H1 (cell line): ENCODE results near the gene PRKAR1B. TPM values are rescaled to one million over a fixed set of nuclear protein-coding genes. Genes with fewer than 3 reads are reported as not detected.

Source experiments
- CTCF ChIA-PET: fragments of 300-600 bp; sonication (Branson Sonifier 250); formaldehyde crosslinking; loops from one replicate; lab custom pipeline; 2021; ENCODE audit not compliant: partially characterized antibody; lab: Charles Lee
- POLR2A ChIA-PET: fragments of 300-600 bp; sonication (Branson Sonifier 250); formaldehyde crosslinking; loops from one replicate; lab custom pipeline; 2021; ENCODE audit warnings: inconsistent platforms; ENCODE audit not compliant: partially characterized antibody; lab: Charles Lee
- DNase-seq, 2 experiments: peaks; one replicate each; pipeline versions ENCODE4 v3.0.0 to v3.0.0-alpha.2; 2010 to 2022; ENCODE audit warnings: low spot score in 2 of 2, low read depth in 1 of 2, mixed read lengths in 1 of 2
- FAIRE-seq: peaks from 2 replicates; lab custom pipeline; 2011; peaks lifted over from hg19 to GRCh38; lab: Jason Lieb, UNC
- H2AFZ ChIP-seq: 2 replicates; pipeline ENCODE4 v1.8.1; 2012; ENCODE audit warnings: low read length, inconsistent platforms
- H2AK5ac ChIP-seq: 2 replicates; pipeline ENCODE4 v1.6.1; 2013; ENCODE audit warnings: low read depth, low read length
- H2BK120ac ChIP-seq: replicated peaks from 2 replicates; pipeline ENCODE3; 2013; ENCODE audit warnings: low read depth, low read length, inconsistent platforms
- H2BK12ac ChIP-seq: 2 replicates; pipeline ENCODE4 v1.6.1; 2013; ENCODE audit warnings: low read depth, low read length
- H2BK15ac ChIP-seq: 2 replicates; pipeline ENCODE4 v1.6.1; 2013; ENCODE audit warnings: low read length
- H2BK20ac ChIP-seq: 2 replicates; pipeline ENCODE4 v1.6.1; 2013; ENCODE audit warnings: low read length
- H2BK5ac ChIP-seq: 2 replicates; pipeline ENCODE4 v1.6.1; 2013; ENCODE audit warnings: low read depth, low read length
- H3K14ac ChIP-seq: 2 replicates; pipeline ENCODE4 v1.6.1; 2013; ENCODE audit warnings: inconsistent platforms; ENCODE audit not compliant: insufficient read length
- H3K18ac ChIP-seq: 2 replicates; pipeline ENCODE4 v1.6.1; 2013; ENCODE audit warnings: low read length; ENCODE audit errors: extremely low read depth
- H3K23ac ChIP-seq: 2 replicates; pipeline ENCODE4 v1.6.1; 2013; ENCODE audit warnings: inconsistent platforms; ENCODE audit not compliant: insufficient read length
- H3K23me2 ChIP-seq: 2 replicates; pipeline ENCODE4 v1.6.1; 2013; ENCODE audit warnings: low read depth, low read length
- H3K27ac ChIP-seq: 2 replicates; pipeline ENCODE4 v1.6.1; 2011; ENCODE audit warnings: low read depth, low read length, inconsistent platforms
- H3K27me3 ChIP-seq, 4 experiments: replicated peaks in 1 of 4; 1 replicate in 1 of 4; 2 replicates in 3 of 4; pipeline versions ENCODE4 v1.6.1 to v1.8.1; 2011 to 2013; ENCODE audit warnings: low read length in 3 of 4, mild to moderate bottlenecking in 3 of 4, inconsistent platforms in 2 of 4, mixed read lengths in 2 of 4, moderate library complexity in 1 of 4; ENCODE audit not compliant: control insufficient read depth in 3 of 4, insufficient read depth in 3 of 4; ENCODE audit errors: extremely low read depth in 1 of 4
- H3K36me3 ChIP-seq, 4 experiments: 2 replicates each; pipeline versions ENCODE4 v1.6.1 to v1.8.1; 2011 to 2013; ENCODE audit warnings: mild to moderate bottlenecking in 4 of 4, low read length in 3 of 4, moderate library complexity in 2 of 4, control low read depth in 1 of 4, inconsistent platforms in 1 of 4; ENCODE audit not compliant: insufficient read depth in 4 of 4, control insufficient read depth in 2 of 4
- H3K4ac ChIP-seq: replicated peaks from 2 replicates; pipeline ENCODE3; 2013; ENCODE audit warnings: low read length, low read depth, mixed read lengths, inconsistent platforms; ENCODE audit not compliant: insufficient read length
- H3K4me1 ChIP-seq, 4 experiments: replicated peaks in 1 of 4; 1 replicate in 1 of 4; 2 replicates in 3 of 4; pipeline versions ENCODE4 v1.6.1 to v1.8.1; 2011 to 2013; ENCODE audit warnings: low read length in 3 of 4, inconsistent platforms in 2 of 4, mixed read lengths in 1 of 4; ENCODE audit not compliant: insufficient read depth in 4 of 4, control insufficient read depth in 3 of 4
- H3K4me2 ChIP-seq, 2 experiments: 2 replicates each; pipeline versions ENCODE4 v1.6.1 to v1.8.1; 2011 to 2013; ENCODE audit warnings: low read depth in 2 of 2, low read length in 2 of 2, control low read depth in 1 of 2, inconsistent platforms in 1 of 2, mild to moderate bottlenecking in 1 of 2; ENCODE audit not compliant: insufficient read depth in 1 of 2
- H3K4me3 ChIP-seq, 4 experiments: fragments of 200-600, 300-600 bp in 1 of 4; sonication (generic), shearing (Covaris generic), sonication (Bioruptor Twin) in 1 of 4; 2 replicates each; pipeline versions ENCODE4 v1.5.1 to v1.8.1; 2011 to 2016; ENCODE audit warnings: low read length in 4 of 4, low read depth in 3 of 4, control low read depth in 2 of 4, inconsistent platforms in 2 of 4, mild to moderate bottlenecking in 2 of 4, mixed read lengths in 1 of 4, moderate library complexity in 1 of 4; ENCODE audit not compliant: insufficient read depth in 2 of 4; ENCODE audit errors: extremely low read depth in 1 of 4
- H3K56ac ChIP-seq: replicated peaks from 2 replicates; pipeline ENCODE3; 2013; ENCODE audit warnings: low read depth, mild to moderate bottlenecking, mixed read lengths, low read length, inconsistent platforms; ENCODE audit not compliant: insufficient read length
- H3K79me1 ChIP-seq: 2 replicates; pipeline ENCODE4 v1.6.1; 2013; ENCODE audit warnings: low read depth, low read length, control low read depth
- H3K79me2 ChIP-seq, 2 experiments: 2 replicates each; pipeline versions ENCODE4 v1.6.1 to v1.8.1; 2012 to 2013; ENCODE audit warnings: low read length in 2 of 2, mild to moderate bottlenecking in 2 of 2, inconsistent platforms in 1 of 2; ENCODE audit not compliant: insufficient read depth in 2 of 2, control insufficient read depth in 1 of 2
- H3K9ac ChIP-seq, 4 experiments: replicated peaks in 1 of 4; 1 replicate in 1 of 4; 2 replicates in 3 of 4; pipeline versions ENCODE4 v1.6.1 to v1.8.1; 2011 to 2013; ENCODE audit warnings: low read depth in 3 of 4, low read length in 3 of 4, control low read depth in 2 of 4, mild to moderate bottlenecking in 2 of 4, moderate library complexity in 2 of 4, inconsistent platforms in 1 of 4; ENCODE audit errors: extremely low read depth in 1 of 4
- H3K9me3 ChIP-seq, 2 experiments: 2 replicates each; pipeline versions ENCODE4 v1.6.1 to v1.8.1; 2012 to 2013; ENCODE audit warnings: mild to moderate bottlenecking in 2 of 2, moderate library complexity in 2 of 2, control low read depth in 1 of 2, inconsistent platforms in 1 of 2, low read depth in 1 of 2, low read length in 1 of 2, mixed read lengths in 1 of 2; ENCODE audit not compliant: insufficient read depth in 2 of 2
- H4K20me1 ChIP-seq, 2 experiments: replicated peaks in 1 of 2; 2 replicates each; pipeline versions ENCODE3 to v1.8.1; 2011 to 2013; ENCODE audit warnings: inconsistent platforms in 2 of 2, low read length in 2 of 2, mild to moderate bottlenecking in 1 of 2; ENCODE audit not compliant: insufficient read depth in 2 of 2, control insufficient read depth in 1 of 2
- H4K5ac ChIP-seq: 2 replicates; pipeline ENCODE4 v1.6.1; 2013; ENCODE audit warnings: low read length, low read depth, mixed read lengths, inconsistent platforms; ENCODE audit not compliant: insufficient read length
- H4K8ac ChIP-seq: 2 replicates; pipeline ENCODE4 v1.8.0; 2013; ENCODE audit warnings: mild to moderate bottlenecking, moderate library complexity, low read length, inconsistent platforms; ENCODE audit not compliant: insufficient read depth; ENCODE audit errors: extremely low read depth
- H4K91ac ChIP-seq: replicated peaks from 2 replicates; pipeline ENCODE3; 2013; ENCODE audit warnings: low read length, mixed read lengths, inconsistent platforms; ENCODE audit not compliant: insufficient read length
- ASH2L ChIP-seq: fragments of 200-600, 300-600 bp; sonication (generic); IDR thresholded peaks from one replicate; pipeline ENCODE4 v1.7.1; 2017; ENCODE audit warnings: low read length
- CBX5 ChIP-seq: fragments of 300-800, 300-1000 bp; sonication (generic); IDR thresholded peaks from 2 replicates; pipeline ENCODE4 v1.7.1; 2016; ENCODE audit warnings: antibody characterized with exemption, low read length, low read depth
- CHD2 ChIP-seq: IDR thresholded peaks from 2 replicates; pipeline ENCODE4 v1.6.1; 2012; ENCODE audit warnings: low read length, improper control_type of control experiment
- FOSL1 ChIP-seq: IDR thresholded peaks from 2 replicates; pipeline ENCODE4 v1.6.1; 2011; ENCODE audit warnings: mild to moderate bottlenecking, low read depth, low read length, moderate library complexity; ENCODE audit not compliant: insufficient read depth
- JUN ChIP-seq: IDR thresholded peaks from 2 replicates; pipeline ENCODE4 v1.6.1; 2011; ENCODE audit warnings: low read depth, mild to moderate bottlenecking, improper control_type of control experiment, low read length
- POU5F1 ChIP-seq: IDR thresholded peaks from 2 replicates; pipeline ENCODE4 v1.6.1; 2011; ENCODE audit warnings: low read depth, mild to moderate bottlenecking, low read length, moderate library complexity
- RAD21 ChIP-seq, 2 experiments: IDR thresholded peaks in 1 of 2; conservative IDR thresholded peaks in 1 of 2; 2 replicates each; pipeline ENCODE4 v1.6.1; 2011; ENCODE audit warnings: low read depth in 2 of 2, low read length in 2 of 2, improper control_type of control experiment in 1 of 2, inconsistent platforms in 1 of 2, mild to moderate bottlenecking in 1 of 2, moderate library complexity in 1 of 2
- RNF2 ChIP-seq: fragments of 200-900, 300-1000 bp; sonication (generic); IDR thresholded peaks from 2 replicates; pipeline ENCODE4 v1.7.1; 2016; ENCODE audit warnings: borderline replicate concordance, low read depth, mild to moderate bottlenecking, antibody characterized with exemption, low read length; ENCODE audit not compliant: poor library complexity, severe bottlenecking; ENCODE audit errors: missing control alignments
- SRF ChIP-seq: IDR thresholded peaks from 2 replicates; pipeline ENCODE4 v1.6.1; 2011; ENCODE audit warnings: mild to moderate bottlenecking, low read depth, low read length, moderate library complexity
- TEAD4 ChIP-seq: IDR thresholded peaks from 2 replicates; pipeline ENCODE4 v1.6.1; 2012; ENCODE audit warnings: low read depth, low read length, inconsistent platforms, mixed read lengths
- USF2 ChIP-seq: IDR thresholded peaks from 2 replicates; pipeline ENCODE4 v1.6.1; 2011; ENCODE audit warnings: low read length, improper control_type of control experiment
- WGBS, 2 experiments: shearing (Covaris generic) in 1 of 2; methylation state at CpG; one replicate each; pipeline versions ENCODE4 v1.1.6 to v1.1.7; 2013 to 2015; ENCODE audit warnings: low lambda C conversion rate in 2 of 2, mixed read lengths in 2 of 2, inconsistent platforms in 1 of 2, low coverage in 1 of 2, missing lambda C conversion rate in 1 of 2; ENCODE audit not compliant: insufficient replicate concordance in 2 of 2, insufficient coverage in 1 of 2, insufficient read length in 1 of 2; ENCODE audit errors: extremely low coverage in 1 of 2, missing lambda C conversion rate in 1 of 2; 5-methylcytosine and 5-hydroxymethylcytosine counted together
- polyA plus RNA-seq, 7 experiments: library from polyadenylated mRNA; depleted of rRNA in 3 of 7; stranded (reverse) in 5 of 7; unstranded in 2 of 7; fragments of >200 nt in 5 of 7; fragments of 200-250 nt in 2 of 7; gene quantifications; 1 replicate in 5 of 7; 2 replicates in 1 of 7; 4 replicates in 1 of 7; pipeline versions ENCODE4 v1.2.1 to v1.2.3, GENCODE V29; 2011 to 2013; ENCODE audit warnings: missing spikeins in 2 of 7, mixed read lengths in 2 of 7
- total RNA-seq: library from RNA; stranded (reverse); fragmentation: NEBNext Ultra II Directional; extraction: Animal tissue kit (Norgen Biotek cat#: 25700); gene quantifications from 2 replicates; pipeline ENCODE4 v1.2.1, GENCODE V29; 2021

The PRKAR1B gene
- total and polyA plus RNA-seq, 2 of the 8 experiments (the other 6 are each of a cell fraction or from before 2014, with no cell fraction given), result 12.3 to 55.7 TPM

GRCh38 chr7:593324-594115 is 133.6 kb downstream of the PRKAR1B start:
- CTCF ChIA-PET, result interaction anchor here (0.8 kb wide), 1 partner anchor 205 kb away, joined by 3 read pairs; no protein-coding TSS in a partner anchor
- no peak overlapping the region for H2BK12ac ChIP-seq
- no peak for TF ChIP-seq JUN
- TF ChIP-seq CBX5, result no peak
- TF ChIP-seq POU5F1, result no peak
- no peak for TF ChIP-seq FOSL1
- no peak for TF ChIP-seq RNF2
- no peak for TF ChIP-seq CHD2
- no peak for TF ChIP-seq ASH2L
- no peak for TF ChIP-seq USF2
- no peak for TF ChIP-seq SRF
- TF ChIP-seq RAD21 (IDR thresholded peaks at IDR 0.05 in 1 of 2, conservative IDR thresholded peaks at IDR 0.05 in 1 of 2; ENCODE audit: low read depth in 2 of 2, low read length in 2 of 2), result no peak
- TF ChIP-seq TEAD4, result no peak

More at GRCh38 chr7:593324-594115, 133.6 kb downstream of the PRKAR1B start:
- H2BK5ac ChIP-seq, result no peak overlapping the region
- H4K8ac ChIP-seq, result no peak overlapping the region; the same call in 1 of the 2 replicates
- H2BK20ac ChIP-seq, result no peak overlapping the region
- no peak overlapping the region for H3K23ac ChIP-seq
- H4K91ac ChIP-seq, result no peak overlapping the region
- H3K56ac ChIP-seq, result no peak overlapping the region
- no peak overlapping the region for H3K4me2 ChIP-seq
- no peak overlapping the region for H4K5ac ChIP-seq
- no peaks in the 10 kb centered on the region for H3K79me2 ChIP-seq
- H3K4me1 ChIP-seq, result no peaks in the 10 kb centered on the region
- peaks cover 0 to 13% (median 7%) of the 10 kb centered on the region in 4 experiments; a peak in 6 of 8 replicates for H3K36me3 ChIP-seq
- H3K27ac ChIP-seq, result no peak overlapping the region
- no peak overlapping the region for H2AK5ac ChIP-seq
- peaks cover 0 to 3% of the 10 kb centered on the region in 2 experiments for H4K20me1 ChIP-seq
- WGBS, 2 experiments, result 92% methylated on average over 34 of the region's 34 CpGs; no CpG with 5 or more reads in 1 of the 2 experiments
- DNase-seq (no peak), FAIRE-seq (no peak)
- H2BK15ac ChIP-seq, result no peak overlapping the region
- H3K23me2 ChIP-seq, result peaks cover 8% of the 10 kb centered on the region; the same call in 1 of the 2 replicates
- H3K18ac ChIP-seq, result no peak overlapping the region
- no peak overlapping the region for H3K4me3 ChIP-seq
- no peak overlapping the region for H3K4ac ChIP-seq
- no peak overlapping the region; a peak in 1 of 7 replicates for H3K9ac ChIP-seq
- no peak overlapping the region for H3K14ac ChIP-seq
- POLR2A ChIA-PET, result no interaction called here
- no peak overlapping the region for H2BK120ac ChIP-seq
- H3K27me3 ChIP-seq, result no peaks in the 10 kb centered on the region
- no peaks in the 10 kb centered on the region for H3K79me1 ChIP-seq
- H2AFZ ChIP-seq, result no peak overlapping the region
- peaks cover 3 to 4% of the 10 kb centered on the region in 2 experiments; a peak in 1 of 4 replicates for H3K9me3 ChIP-seq
